DND-41 (cell line): ENCODE data around the gene GDAP2.
A peak's percentile ranks its signal among the peaks of the same experiment; 100 is the strongest.

Experiments
- ATAC-seq: fragments of 200-7000 bp; cut with Tn5 transposase; 3 replicates; pipeline ENCODE4 v1.9.1; 2021; ENCODE audit warnings: low read depth; ENCODE audit not compliant: insufficient read depth
- DNase-seq: peaks from one replicate; pipeline ENCODE4 v3.0.0-alpha.2; 2020
- H2AFZ ChIP-seq: 2 replicates; pipeline ENCODE4 v1.6.0; 2012; ENCODE audit warnings: low read depth, low read length
- H3K27ac ChIP-seq: 2 replicates; pipeline ENCODE4 v1.5.1; 2012; ENCODE audit warnings: low read length, inconsistent platforms
- H3K27me3 ChIP-seq: fragments of 200-600 bp; sonication (generic); 2 replicates; pipeline ENCODE4 v1.6.0; 2012; ENCODE audit warnings: low read length, mild to moderate bottlenecking, inconsistent platforms; ENCODE audit not compliant: insufficient read depth, poor library complexity
- H3K36me3 ChIP-seq: 2 replicates; pipeline ENCODE4 v1.5.1; 2012; ENCODE audit warnings: low read length, inconsistent platforms; ENCODE audit not compliant: insufficient read depth
- H3K4me1 ChIP-seq: 2 replicates; pipeline ENCODE4 v1.5.1; 2012; ENCODE audit warnings: mild to moderate bottlenecking, low read length; ENCODE audit not compliant: insufficient read depth
- H3K4me2 ChIP-seq: 2 replicates; pipeline ENCODE4 v1.6.0; 2012; ENCODE audit warnings: mild to moderate bottlenecking, moderate library complexity, low read length, inconsistent platforms; ENCODE audit not compliant: insufficient read depth
- H3K4me3 ChIP-seq, 2 experiments: fragments of 200-600 bp in 1 of 2; shearing (Covaris generic) in 1 of 2; 2 replicates each; pipeline ENCODE4 v1.5.1; 2012 to 2016; ENCODE audit warnings: inconsistent platforms in 2 of 2, low read length in 2 of 2, mild to moderate bottlenecking in 2 of 2, low read depth in 1 of 2, moderate library complexity in 1 of 2
- H3K79me2 ChIP-seq: 2 replicates; pipeline ENCODE4 v1.6.0; 2012; ENCODE audit warnings: low read length, inconsistent platforms; ENCODE audit not compliant: insufficient read depth
- H3K9ac ChIP-seq: 2 replicates; pipeline ENCODE4 v1.6.0; 2012; ENCODE audit warnings: low read depth, mild to moderate bottlenecking, inconsistent platforms, low read length, moderate library complexity
- H3K9me3 ChIP-seq: 2 replicates; pipeline ENCODE4 v1.5.1; 2012; ENCODE audit warnings: low read length, moderate library complexity, mild to moderate bottlenecking, inconsistent platforms; ENCODE audit not compliant: insufficient read depth, severe bottlenecking
- H4K20me1 ChIP-seq: 2 replicates; pipeline ENCODE4 v1.6.0; 2012; ENCODE audit warnings: low read length; ENCODE audit not compliant: insufficient read depth
- EZH2 ChIP-seq: IDR thresholded peaks from 3 replicates; pipeline ENCODE4 v1.6.1; 2012; ENCODE audit warnings: borderline replicate concordance, low read depth, mild to moderate bottlenecking, moderate library complexity, low read length, inconsistent platforms; ENCODE audit not compliant: severe bottlenecking
- TF ChIP-seq, protein P1 (sequence below): IDR thresholded peaks from 2 replicates; pipeline ENCODE4 v1.5.1; 2012; ENCODE audit warnings: borderline replicate concordance, low read length, moderate library complexity, mild to moderate bottlenecking; ENCODE audit not compliant: poor library complexity, severe bottlenecking; ENCODE audit errors: extremely low read depth

GDAP2 gene

DNA sequence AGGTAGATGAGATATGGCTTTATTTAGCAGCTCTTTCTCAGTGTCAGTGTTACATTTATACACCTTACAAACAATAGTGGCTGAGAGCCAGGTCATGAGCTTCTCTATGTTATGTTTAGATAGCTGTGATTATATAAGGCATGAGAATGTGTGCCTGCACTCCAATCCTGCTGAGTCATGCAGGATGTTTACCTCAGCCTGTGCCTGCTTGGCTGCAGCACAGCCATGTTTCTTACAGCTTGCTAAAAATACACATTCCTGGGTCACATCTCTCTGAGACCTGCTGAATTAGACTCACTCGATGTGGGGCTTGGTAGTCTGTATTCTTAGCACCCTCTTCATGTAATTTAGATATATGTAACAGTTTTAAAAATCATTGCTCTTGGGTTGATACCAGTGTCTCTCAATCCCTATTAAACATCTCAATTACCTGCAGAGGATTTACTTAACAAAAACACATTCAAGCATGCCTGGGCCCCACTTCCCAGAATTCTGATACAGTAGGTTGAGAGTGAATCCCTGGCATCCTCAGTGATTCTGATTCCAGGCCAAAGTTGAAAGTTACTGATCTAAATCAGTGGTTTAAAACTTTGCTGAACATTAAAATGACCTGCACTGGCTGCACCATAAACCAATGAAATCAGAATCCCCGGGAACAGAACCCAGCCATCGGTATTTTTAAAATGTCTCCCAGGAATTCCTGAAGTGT, 107.5 kb downstream of the GDAP2 start:
- Histone ChIP-seq H3K4me3 (no peak overlapping the region), H3K4me2 (no peak overlapping the region), H3K9me3 (peaks cover 13% of the 10 kb centered on the region), H2AFZ (no peak overlapping the region), H3K79me2 (no peaks in the 10 kb centered on the region), H4K20me1 (no peaks in the 10 kb centered on the region), H3K36me3 (no peaks in the 10 kb centered on the region), H3K27me3 (no peaks in the 10 kb centered on the region), H3K4me1 (no peaks in the 10 kb centered on the region), H3K27ac (no peak overlapping the region), H3K9ac (no peak overlapping the region)
- peak; percentile 23 for DNase-seq
- no peak for ATAC-seq
- TF ChIP-seq, protein P1, sequence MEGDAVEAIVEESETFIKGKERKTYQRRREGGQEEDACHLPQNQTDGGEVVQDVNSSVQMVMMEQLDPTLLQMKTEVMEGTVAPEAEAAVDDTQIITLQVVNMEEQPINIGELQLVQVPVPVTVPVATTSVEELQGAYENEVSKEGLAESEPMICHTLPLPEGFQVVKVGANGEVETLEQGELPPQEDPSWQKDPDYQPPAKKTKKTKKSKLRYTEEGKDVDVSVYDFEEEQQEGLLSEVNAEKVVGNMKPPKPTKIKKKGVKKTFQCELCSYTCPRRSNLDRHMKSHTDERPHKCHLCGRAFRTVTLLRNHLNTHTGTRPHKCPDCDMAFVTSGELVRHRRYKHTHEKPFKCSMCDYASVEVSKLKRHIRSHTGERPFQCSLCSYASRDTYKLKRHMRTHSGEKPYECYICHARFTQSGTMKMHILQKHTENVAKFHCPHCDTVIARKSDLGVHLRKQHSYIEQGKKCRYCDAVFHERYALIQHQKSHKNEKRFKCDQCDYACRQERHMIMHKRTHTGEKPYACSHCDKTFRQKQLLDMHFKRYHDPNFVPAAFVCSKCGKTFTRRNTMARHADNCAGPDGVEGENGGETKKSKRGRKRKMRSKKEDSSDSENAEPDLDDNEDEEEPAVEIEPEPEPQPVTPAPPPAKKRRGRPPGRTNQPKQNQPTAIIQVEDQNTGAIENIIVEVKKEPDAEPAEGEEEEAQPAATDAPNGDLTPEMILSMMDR, result no peak
- TF ChIP-seq EZH2, result no peak

DNA sequence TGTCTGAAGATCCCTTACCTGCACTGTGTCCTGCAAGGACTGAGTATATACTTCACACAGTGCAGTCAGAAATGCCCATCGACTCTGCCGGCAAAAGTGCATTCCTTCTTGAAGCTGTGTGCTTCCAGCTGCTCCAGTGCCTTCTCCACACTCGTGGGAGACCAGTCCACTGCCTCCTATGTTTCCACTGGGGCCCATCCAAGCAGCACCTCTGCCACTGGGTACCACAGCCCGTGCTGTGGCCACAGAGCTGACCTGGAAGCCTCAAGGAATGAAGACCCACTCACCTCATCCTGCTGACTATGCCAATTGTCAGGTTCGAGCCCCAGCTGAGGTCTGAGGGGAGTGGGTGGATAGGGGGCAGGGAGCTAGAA, 108.1 kb downstream of the GDAP2 start:
- Histone ChIP-seq H3K27ac (no peak overlapping the region), H3K36me3 (no peaks in the 10 kb centered on the region), H3K9ac (no peak overlapping the region), H3K79me2 (no peaks in the 10 kb centered on the region), H3K9me3 (peaks cover 13% of the 10 kb centered on the region), H3K27me3 (no peaks in the 10 kb centered on the region), H3K4me2 (no peak overlapping the region), H2AFZ (no peak overlapping the region), H4K20me1 (no peaks in the 10 kb centered on the region), H3K4me1 (no peaks in the 10 kb centered on the region), H3K4me3 (no peak overlapping the region)
- TF ChIP-seq EZH2, result no peak
- TF ChIP-seq, protein P1, result no peak
- ATAC-seq (no peak), DNase-seq (no peak)

DNA sequence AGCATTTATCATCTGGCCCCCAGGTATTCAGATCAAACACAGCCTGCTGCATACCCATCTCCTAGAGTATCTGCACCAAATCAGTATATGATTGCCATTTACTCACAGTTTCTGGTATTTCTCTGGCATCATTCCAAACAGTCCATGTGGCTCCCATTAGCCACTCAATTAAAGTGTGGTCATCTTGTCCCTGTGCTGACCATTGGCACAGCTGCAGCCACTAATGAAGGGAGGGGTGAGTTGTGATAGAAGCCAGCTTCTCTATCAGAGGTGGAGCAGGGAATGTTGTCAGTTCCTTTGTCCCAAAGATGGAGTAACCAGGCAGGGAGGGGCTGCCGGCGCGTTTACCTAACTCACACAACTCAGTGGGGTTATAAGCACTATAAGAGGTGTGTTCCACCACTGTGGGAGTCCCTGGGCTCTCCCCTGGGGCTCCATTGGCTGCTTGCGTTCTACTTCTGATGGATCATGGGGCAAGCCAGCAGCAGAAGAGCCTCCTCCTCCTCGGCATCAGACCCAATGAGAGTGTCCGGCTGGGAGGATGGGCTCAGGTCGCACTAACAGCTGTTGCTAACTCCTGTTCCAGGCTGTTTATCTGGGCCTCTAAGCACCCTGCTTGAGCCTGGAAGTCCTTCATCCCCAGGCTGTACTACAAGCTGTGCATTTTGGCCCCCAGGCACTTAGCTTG, 108.6 kb downstream of the GDAP2 start:
- Histone ChIP-seq H3K4me3 (no peak overlapping the region), H3K4me2 (no peak overlapping the region)
- ATAC-seq, result no peak

More for the DNA sequence above, 108.6 kb downstream of the GDAP2 start:
- no peak overlapping the region for H2AFZ ChIP-seq
- no peak for TF ChIP-seq EZH2
- TF ChIP-seq, protein P1, result no peak
- no peaks in the 10 kb centered on the region for H3K79me2 ChIP-seq
- no peaks in the 10 kb centered on the region for H3K27me3 ChIP-seq
- H3K4me1 ChIP-seq, result no peaks in the 10 kb centered on the region
- DNase-seq, result no peak
- peaks cover 13% of the 10 kb centered on the region for H3K9me3 ChIP-seq
- H3K9ac ChIP-seq, result no peak overlapping the region
- no peaks in the 10 kb centered on the region for H3K36me3 ChIP-seq
- H3K27ac ChIP-seq, result no peak overlapping the region
- H4K20me1 ChIP-seq, result no peaks in the 10 kb centered on the region
